KMS-11 (cell line): Measurements from ENCODE around the gene FGD6.

Experiments
- H2AFZ ChIP-seq: fragments of 200-600 bp; sonication (generic); 2 replicates; pipeline ENCODE4 v1.6.1; 2016; ENCODE audit warnings: antibody characterized with exemption, mixed run types, low read depth
- H3K27ac ChIP-seq: fragments of 200-600 bp; sonication (generic); 2 replicates; pipeline ENCODE4 v1.6.1; 2016; ENCODE audit warnings: mild to moderate bottlenecking, mixed run types
- H3K27me3 ChIP-seq: fragments of 200-600 bp; sonication (generic); 2 replicates; pipeline ENCODE4 v1.6.1; 2017; ENCODE audit warnings: mild to moderate bottlenecking, low read depth, mixed run types, moderate library complexity; ENCODE audit not compliant: insufficient read depth
- H3K36me3 ChIP-seq: fragments of 200-600 bp; sonication (generic); 2 replicates; pipeline ENCODE4 v1.6.1; 2017; ENCODE audit warnings: mild to moderate bottlenecking, mixed run types; ENCODE audit not compliant: insufficient read depth
- H3K4me1 ChIP-seq: fragments of 200-600 bp; sonication (generic); 2 replicates; pipeline ENCODE4 v1.6.1; 2016; ENCODE audit warnings: mild to moderate bottlenecking, low read depth, mixed run types; ENCODE audit not compliant: poor library complexity, severe bottlenecking
- H3K4me2 ChIP-seq: fragments of 200-600 bp; sonication (generic); 2 replicates; pipeline ENCODE4 v1.7.0; 2016; ENCODE audit warnings: mild to moderate bottlenecking, mixed run types
- H3K4me3 ChIP-seq: fragments of 200-600 bp; sonication (generic); IDR thresholded peaks from 2 replicates; pipeline ENCODE4 v1.6.1; 2017; ENCODE audit warnings: low read depth, low read length, mixed read lengths; ENCODE audit not compliant: insufficient read depth
- H3K79me2 ChIP-seq: fragments of 200-600 bp; sonication (generic); 2 replicates; pipeline ENCODE4 v1.6.1; 2016; ENCODE audit warnings: low read depth, mixed run types; ENCODE audit not compliant: insufficient read depth
- H3K9ac ChIP-seq: fragments of 200-600 bp; sonication (generic); 2 replicates; pipeline ENCODE4 v1.6.1; 2016; ENCODE audit warnings: mild to moderate bottlenecking, mixed run types
- H4K20me1 ChIP-seq: fragments of 200-600 bp; sonication (generic); 2 replicates; pipeline ENCODE4 v1.6.1; 2016; ENCODE audit warnings: mild to moderate bottlenecking, mixed run types; ENCODE audit not compliant: insufficient read depth
- CTCF ChIP-seq: fragments of 200-600 bp; sonication (generic); conservative IDR thresholded peaks from 2 replicates; pipeline ENCODE4 v1.6.1; 2017; ENCODE audit warnings: low read depth, mild to moderate bottlenecking, antibody characterized with exemption, low read length, moderate library complexity, mixed read lengths

The FGD6 gene

GRCh38 chr12:95220190-95220589 lies 2.9 kb upstream of the FGD6 start:
- Histone ChIP-seq H3K4me2 (peak overlapping the region; percentile 58; the same call in 1 of the 2 replicates), H3K9ac (no peak overlapping the region)
- no peak for TF ChIP-seq CTCF

GRCh38 chr12:95218150-95219133 lies 1.2 kb upstream of the FGD6 start:
- TF ChIP-seq CTCF: no peak
- Histone ChIP-seq H3K4me1 (peaks cover 29% of the 10 kb centered on the region), H4K20me1 (no peaks in the 10 kb centered on the region), H3K27me3 (no peaks in the 10 kb centered on the region), H3K4me3 (peak overlapping the region; percentile 24), H3K79me2 (peaks cover 57% of the 10 kb centered on the region), H3K4me2 (peak overlapping the region; percentile 58), H3K36me3 (no peaks in the 10 kb centered on the region), H3K27ac (peak overlapping the region; percentile 79), H2AFZ (peak overlapping the region; percentile 81), H3K9ac (peak overlapping the region; percentile 88)

More at GRCh38 chr12:95220190-95220589, 2.9 kb upstream of the FGD6 start:
- Histone ChIP-seq H3K27ac (no peak overlapping the region), H3K4me3 (no peak overlapping the region), H4K20me1 (no peaks in the 10 kb centered on the region), H3K79me2 (peaks cover 73% of the 10 kb centered on the region), H3K36me3 (no peaks in the 10 kb centered on the region), H3K4me1 (peaks cover 43% of the 10 kb centered on the region), H2AFZ (no peak overlapping the region), H3K27me3 (no peaks in the 10 kb centered on the region)

- no peak overlapping the region for H3K4me3 ChIP-seq
- H3K4me1 ChIP-seq: peaks cover 22% of the 10 kb centered on the region
- H3K4me2 ChIP-seq: peak overlapping the region; percentile 88
- peak overlapping the region; percentile 90 for H2AFZ ChIP-seq
- peak overlapping the region; percentile 49; the same call in 1 of the 2 replicates for H3K9ac ChIP-seq
- H3K79me2 ChIP-seq: peaks cover 41% of the 10 kb centered on the region
- TF ChIP-seq CTCF: no peak
- H3K27me3 ChIP-seq: no peaks in the 10 kb centered on the region
- H4K20me1 ChIP-seq: no peaks in the 10 kb centered on the region
- H3K36me3 ChIP-seq: no peaks in the 10 kb centered on the region
- peak overlapping the region; percentile 27; the same call in 1 of the 2 replicates for H3K27ac ChIP-seq
Measured at GRCh38 chr12:95216711-95217376, 423 bp downstream of the FGD6 start.

- Histone ChIP-seq H3K36me3 (no peaks in the 10 kb centered on the region), H3K79me2 (peaks cover 32% of the 10 kb centered on the region)
Measured at GRCh38 chr12:95215949-95216348, 1.3 kb downstream of the FGD6 start.

More at GRCh38 chr12:95215949-95216348, 1.3 kb downstream of the FGD6 start:
- no peak for TF ChIP-seq CTCF
- Histone ChIP-seq H3K27ac (no peak overlapping the region), H3K9ac (no peak overlapping the region; the same call in 1 of the 2 replicates), H3K4me1 (peaks cover 22% of the 10 kb centered on the region), H3K4me2 (peak overlapping the region; percentile 88), H4K20me1 (no peaks in the 10 kb centered on the region), H2AFZ (no peak overlapping the region), H3K27me3 (no peaks in the 10 kb centered on the region), H3K4me3 (no peak overlapping the region)
